ENCODE results near the gene RFX5.

DNA sequence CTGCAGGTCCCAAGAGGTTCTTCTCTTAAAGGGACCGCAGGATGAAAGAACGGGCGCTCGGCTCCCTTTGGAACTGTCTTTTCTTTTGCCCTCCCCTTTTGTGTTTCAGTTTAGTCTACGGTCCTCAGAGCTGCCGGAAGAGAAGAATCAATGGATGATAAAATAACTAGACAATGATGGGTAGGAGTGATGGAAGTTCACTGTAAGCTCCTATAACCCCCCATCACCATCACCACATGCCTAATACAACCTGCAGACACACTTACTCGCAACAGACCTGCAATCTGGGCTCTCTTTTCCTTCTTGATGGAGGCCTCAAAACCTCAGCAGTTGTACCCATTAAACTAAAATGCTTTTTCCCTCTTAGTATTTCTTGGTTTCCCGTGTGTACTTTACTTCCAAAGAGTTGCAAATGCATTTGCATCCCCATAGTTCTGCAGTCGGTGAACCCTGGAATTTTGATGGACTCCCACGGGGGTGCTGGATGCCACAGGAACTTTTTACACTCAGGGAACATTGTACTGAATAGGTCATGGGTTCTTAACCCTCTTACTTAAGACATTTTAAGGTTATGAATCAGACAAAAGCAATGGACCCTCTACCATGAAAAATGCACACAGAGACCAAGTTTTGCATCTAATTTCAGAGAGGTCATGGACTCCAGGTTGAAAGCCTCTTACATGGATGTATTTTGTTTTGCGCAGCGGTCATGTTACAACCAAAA is 633 bp upstream of the RFX5 start:
- TF ChIP-seq CTCF (IDR thresholded peaks at IDR 0.05), result no peak
- TF ChIP-seq POLR2A (IDR thresholded peaks at IDR 0.05), result no peak

Data from adrenal gland (tissue), 5 donors.